Measurements from ENCODE around the gene TCF4. TPM values are rescaled to one million over a fixed set of nuclear protein-coding genes. Genes with fewer than 3 reads are reported as not detected.

The TCF4 gene
- polyA plus RNA-seq, 1 experiment, result 47.3 TPM

DNA sequence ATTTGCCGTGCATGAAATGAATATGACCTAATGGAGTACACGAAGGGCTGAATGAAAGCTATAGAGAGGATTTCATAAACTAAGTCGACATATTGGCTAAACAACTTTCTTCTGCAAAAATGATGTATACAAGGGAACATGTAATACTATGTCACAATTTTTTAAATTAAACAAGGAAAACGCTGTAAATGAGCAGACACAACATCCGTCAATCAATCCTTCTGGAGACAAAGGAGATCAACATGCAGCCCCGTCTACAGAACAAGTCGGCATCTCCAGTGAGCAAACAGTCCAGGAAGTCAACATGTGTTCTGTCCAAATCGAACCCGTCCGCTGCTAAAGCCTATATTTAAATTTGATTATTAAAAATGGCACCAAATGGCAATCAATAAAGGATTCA, 180.8 kb downstream of the TCF4 start:
- ChIA-PET POLR2A (no interaction called here), CTCF (interaction anchor here (0.6 to 1.3 kb wide), 2 partner anchors 8 to 1138 kb away, joined by 3 to 19 read pairs; no protein-coding TSS in a partner anchor)
- H3K4me3 ChIP-seq (ENCODE audit: low read depth, low read length), result peak overlapping the region; percentile 51; the same call in 1 of the 2 replicates
- H3K27ac ChIP-seq (ENCODE audit: low read depth, low read length), result no peak overlapping the region
- H3K9me3 ChIP-seq (ENCODE audit: control insufficient read depth, insufficient read depth, low read length), result no peaks in the 10 kb centered on the region
- H3K27me3 ChIP-seq (ENCODE audit: control insufficient read depth, insufficient read depth, low read length), result no peaks in the 10 kb centered on the region
- TF ChIP-seq, protein P1, sequence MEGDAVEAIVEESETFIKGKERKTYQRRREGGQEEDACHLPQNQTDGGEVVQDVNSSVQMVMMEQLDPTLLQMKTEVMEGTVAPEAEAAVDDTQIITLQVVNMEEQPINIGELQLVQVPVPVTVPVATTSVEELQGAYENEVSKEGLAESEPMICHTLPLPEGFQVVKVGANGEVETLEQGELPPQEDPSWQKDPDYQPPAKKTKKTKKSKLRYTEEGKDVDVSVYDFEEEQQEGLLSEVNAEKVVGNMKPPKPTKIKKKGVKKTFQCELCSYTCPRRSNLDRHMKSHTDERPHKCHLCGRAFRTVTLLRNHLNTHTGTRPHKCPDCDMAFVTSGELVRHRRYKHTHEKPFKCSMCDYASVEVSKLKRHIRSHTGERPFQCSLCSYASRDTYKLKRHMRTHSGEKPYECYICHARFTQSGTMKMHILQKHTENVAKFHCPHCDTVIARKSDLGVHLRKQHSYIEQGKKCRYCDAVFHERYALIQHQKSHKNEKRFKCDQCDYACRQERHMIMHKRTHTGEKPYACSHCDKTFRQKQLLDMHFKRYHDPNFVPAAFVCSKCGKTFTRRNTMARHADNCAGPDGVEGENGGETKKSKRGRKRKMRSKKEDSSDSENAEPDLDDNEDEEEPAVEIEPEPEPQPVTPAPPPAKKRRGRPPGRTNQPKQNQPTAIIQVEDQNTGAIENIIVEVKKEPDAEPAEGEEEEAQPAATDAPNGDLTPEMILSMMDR (IDR thresholded peaks at IDR 0.05; ENCODE audit: low read depth, low read length), result no peak
- no peak for DNase-seq (ENCODE audit: low read depth, low spot score)

DNA sequence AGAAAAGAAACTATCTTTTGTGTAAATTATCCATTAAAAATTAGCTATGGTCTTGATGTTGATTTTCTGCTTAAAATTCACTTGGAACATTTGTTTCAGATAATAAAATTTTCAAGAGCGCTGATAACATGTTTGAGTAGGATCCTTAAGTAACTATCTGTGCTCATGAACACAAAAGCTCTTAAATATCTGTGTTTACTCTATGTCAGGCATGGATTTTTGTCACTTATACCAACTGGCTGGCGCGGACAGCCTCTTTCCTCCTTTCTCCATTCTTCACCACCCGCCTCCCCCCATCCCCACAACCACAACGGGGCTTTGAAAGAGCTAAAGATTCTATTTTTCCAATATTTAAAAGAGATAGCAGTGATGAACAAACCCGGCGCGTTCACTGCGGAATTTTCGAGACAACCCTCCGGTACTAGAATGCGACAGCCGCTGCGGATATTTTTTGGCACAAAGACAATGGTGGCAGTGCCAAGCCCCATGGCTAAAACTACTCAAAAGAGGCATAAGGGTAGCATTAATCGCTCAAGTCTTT, 181.5 kb downstream of the TCF4 start:
- H3K9me3 ChIP-seq (ENCODE audit: control insufficient read depth, insufficient read depth, low read length), result no peaks in the 10 kb centered on the region
- peak overlapping the region; percentile 51 for H3K4me3 ChIP-seq (ENCODE audit: low read depth, low read length)
- no peak for DNase-seq (ENCODE audit: low read depth, low spot score)
- H3K27me3 ChIP-seq (ENCODE audit: control insufficient read depth, insufficient read depth, low read length), result no peaks in the 10 kb centered on the region
- peak overlapping the region; percentile 22 for H3K27ac ChIP-seq (ENCODE audit: low read depth, low read length)
- CTCF ChIA-PET, result interaction anchor here (0.6 to 1.3 kb wide), 7 partner anchors 9 to 1138 kb away, joined by 3 to 19 read pairs (median 4); no protein-coding TSS in a partner anchor
- POLR2A ChIA-PET, result interaction anchor here (0.6 to 0.7 kb wide), 2 partner anchors 71 to 583 kb away, joined by 5 to 14 read pairs; no protein-coding TSS in a partner anchor
- TF ChIP-seq, protein P1 (IDR thresholded peaks at IDR 0.05; ENCODE audit: low read depth, low read length), result no peak

DNA sequence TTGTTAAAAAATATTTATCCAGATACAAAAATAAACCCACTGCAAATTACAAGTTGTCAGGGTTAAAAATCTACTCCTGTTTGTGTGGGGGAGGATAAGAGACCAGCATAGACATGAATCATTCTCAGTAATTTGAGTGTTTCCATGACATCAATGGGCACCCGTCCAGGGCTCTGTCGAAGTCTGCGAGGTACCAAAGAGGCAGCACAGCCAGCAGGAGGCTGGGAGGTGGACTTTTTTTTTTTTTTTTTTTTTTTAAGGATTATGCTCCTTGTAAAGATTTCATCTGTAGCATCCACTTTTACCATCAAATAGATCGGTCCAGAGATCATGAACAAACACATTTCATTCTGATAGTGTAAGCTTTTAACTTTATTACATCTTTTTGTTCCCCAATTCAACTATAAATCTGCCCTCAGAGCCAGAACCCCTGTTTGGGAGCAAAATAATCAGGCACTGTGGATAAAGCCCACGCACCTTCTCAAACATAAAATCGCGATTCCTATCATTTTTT, 182.0 kb downstream of the TCF4 start:
- peak; percentile 81 for DNase-seq (ENCODE audit: low read depth, low spot score)
- Histone ChIP-seq H3K4me3 (ENCODE audit: low read depth, low read length) (peak overlapping the region; percentile 51), H3K9me3 (ENCODE audit: control insufficient read depth, insufficient read depth, low read length) (no peaks in the 10 kb centered on the region), H3K27ac (ENCODE audit: low read depth, low read length) (peak overlapping the region; percentile 49), H3K27me3 (ENCODE audit: control insufficient read depth, insufficient read depth, low read length) (no peaks in the 10 kb centered on the region)
- POLR2A ChIA-PET, result interaction anchor here (0.6 to 0.7 kb wide), 2 partner anchors 72 to 583 kb away, joined by 5 to 14 read pairs; no protein-coding TSS in a partner anchor
- TF ChIP-seq, protein P1 (IDR thresholded peaks at IDR 0.05; ENCODE audit: low read depth, low read length), result peak; percentile 35; the same call in 1 of the 2 replicates
- CTCF ChIA-PET, result interaction anchor here (0.6 to 1.3 kb wide), 6 partner anchors 9 to 405 kb away, joined by 3 to 19 read pairs (median 4); no protein-coding TSS in a partner anchor

DNA sequence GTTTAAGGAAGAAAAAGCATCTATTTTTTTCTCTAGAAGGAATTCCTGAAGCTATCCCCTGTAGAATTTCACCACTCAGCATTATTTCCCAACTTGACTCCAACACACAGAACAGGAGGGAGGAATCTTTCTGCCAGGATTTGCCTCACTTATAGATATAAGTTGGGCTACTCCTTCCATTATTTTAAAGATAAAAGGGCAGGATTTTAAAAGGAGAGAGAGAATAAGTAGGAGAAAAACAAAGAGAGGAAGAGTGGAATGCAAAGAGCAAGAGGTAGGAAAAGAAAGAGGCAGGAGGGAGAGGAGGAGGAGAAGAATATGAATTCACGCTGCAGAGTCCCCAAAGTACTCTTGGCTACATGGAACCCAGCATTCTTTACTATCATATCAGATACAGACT, 182.5 kb downstream of the TCF4 start:
- H3K27ac ChIP-seq (ENCODE audit: low read depth, low read length), result no peak overlapping the region
- no peaks in the 10 kb centered on the region for H3K27me3 ChIP-seq (ENCODE audit: control insufficient read depth, insufficient read depth, low read length)
- ChIA-PET CTCF (interaction anchor here (0.7 to 1.1 kb wide), 2 partner anchors 10 to 126 kb away, joined by 3 to 6 read pairs; no protein-coding TSS in a partner anchor), POLR2A (no interaction called here)
- TF ChIP-seq, protein P1 (IDR thresholded peaks at IDR 0.05; ENCODE audit: low read depth, low read length), result no peak
- DNase-seq (ENCODE audit: low read depth, low spot score), result no peak
- H3K9me3 ChIP-seq (ENCODE audit: control insufficient read depth, insufficient read depth, low read length), result no peaks in the 10 kb centered on the region
- H3K4me3 ChIP-seq (ENCODE audit: low read depth, low read length), result peak overlapping the region; percentile 26; the same call in 1 of the 2 replicates

All from AG04450 (cell line).